HL-60 (cell line): ENCODE measurements around the gene XRRA1.

Experiments
- CTCF ChIP-seq: IDR thresholded peaks from one replicate; pipeline ENCODE4 v1.5.1; 2011; ENCODE audit warnings: low read length, control low read depth, inconsistent platforms; ENCODE audit not compliant: insufficient read depth
- POLR2AphosphoS5 ChIP-seq: IDR thresholded peaks from 2 replicates; pipeline ENCODE4 v1.6.1; 2012; ENCODE audit warnings: low read depth

- TF ChIP-seq POLR2AphosphoS5, result no peak
- TF ChIP-seq CTCF, result no peak
Observed at GRCh38 chr11:74824285-74824982, 124.5 kb downstream of the XRRA1 start.
